HepG2 (cell line): ENCODE measurements around the gene MORN1. TPM values are rescaled to one million over a fixed set of nuclear protein-coding genes. Genes with fewer than 3 reads are reported as not detected.

ENCODE experiments used
- ATAC-seq: fragments of 200-7000 bp; cut with Tn5 transposase; 3 replicates; pipeline ENCODE4 v1.9.1; 2020; ENCODE audit warnings: mild to moderate bottlenecking, moderate library complexity
- BruUV-seq: library from RNA; stranded (reverse); fragments of 400-500 nt; replicated peaks from 2 replicates; lab custom pipeline; 2021; lab: Mats Ljungman, UMichigan
- CTCF ChIA-PET: fragments of 300-600 bp; formaldehyde crosslinking; extraction: SDS; loops from one replicate; lab custom pipeline; 2021; ENCODE audit warnings: low total read pairs, inconsistent platforms, low intra/inter-chr PET ratio; lab: Yijun Ruan, JAX
- POLR2A ChIA-PET: fragments of 350-600 bp; sonication (Branson Sonifier 250); formaldehyde crosslinking; loops from one replicate; lab custom pipeline; 2020; ENCODE audit warnings: antibody characterized with exemption, inconsistent platforms; lab: Yijun Ruan, JAX
- DNase-seq: peaks from one replicate; pipeline ENCODE4 v3.0.0-alpha.2; 2015; ENCODE audit warnings: low spot score
- FAIRE-seq: peaks from 3 replicates; lab custom pipeline; 2011; peaks lifted over from hg19 to GRCh38; lab: Jason Lieb, UNC
- H2AFZ ChIP-seq: one replicate; pipeline ENCODE4 v1.6.1; 2011; ENCODE audit warnings: low read length, inconsistent platforms
- H3K27ac ChIP-seq: fragments of 300-600 bp; 3 replicates; pipeline ENCODE4 v1.8.0; 2011; ENCODE audit warnings: mixed run types, mild to moderate bottlenecking, mixed read lengths, low read length, inconsistent platforms; ENCODE audit not compliant: insufficient read depth; ENCODE audit errors: extremely low read length
- H3K27me3 ChIP-seq, 2 experiments: fragments of 200-600 bp in 1 of 2; 2 replicates in 1 of 2; 3 replicates in 1 of 2; pipeline versions ENCODE4 v1.6.0 to v1.8.0; 2011; ENCODE audit warnings: low read length in 2 of 2, mild to moderate bottlenecking in 2 of 2, moderate library complexity in 2 of 2, inconsistent platforms in 1 of 2; ENCODE audit not compliant: insufficient read depth in 2 of 2, control insufficient read depth in 1 of 2
- H3K36me3 ChIP-seq, 2 experiments: fragments of 200-600 bp in 1 of 2; replicated peaks in 1 of 2; 2 replicates in 1 of 2; 3 replicates in 1 of 2; pipeline versions ENCODE4 v1.5.1 to v1.8.0; 2011; ENCODE audit warnings: low read length in 2 of 2, inconsistent platforms in 1 of 2; ENCODE audit not compliant: insufficient read depth in 2 of 2, control insufficient read depth in 1 of 2
- H3K4me1 ChIP-seq: 2 replicates; pipeline ENCODE4 v1.5.1; 2012; ENCODE audit warnings: low read length, inconsistent platforms; ENCODE audit not compliant: insufficient read depth
- H3K4me2 ChIP-seq: 2 replicates; pipeline ENCODE4 v1.6.0; 2011; ENCODE audit warnings: low read depth, low read length, inconsistent platforms
- H3K4me3 ChIP-seq, 3 experiments: fragments of 200-600 bp in 1 of 3; sonication (generic), shearing (Covaris generic) in 1 of 3; replicated peaks in 1 of 3; 2 replicates each; pipeline ENCODE4 v1.5.1; 2011 to 2016; ENCODE audit warnings: low read length in 3 of 3, inconsistent platforms in 2 of 3, low read depth in 2 of 3, mild to moderate bottlenecking in 2 of 3, control low read depth in 1 of 3, mixed read lengths in 1 of 3; ENCODE audit not compliant: insufficient read depth in 1 of 3
- H3K79me2 ChIP-seq: one replicate; pipeline ENCODE4 v1.6.1; 2011; ENCODE audit warnings: low read length, inconsistent platforms; ENCODE audit not compliant: insufficient read depth
- H3K9ac ChIP-seq: 2 replicates; pipeline ENCODE4 v1.6.0; 2011; ENCODE audit warnings: mild to moderate bottlenecking, low read depth, low read length, inconsistent platforms; ENCODE audit not compliant: insufficient read depth
- H3K9me3 ChIP-seq: 2 replicates; pipeline ENCODE4 v1.5.1; 2012; ENCODE audit warnings: mild to moderate bottlenecking, low read length
- H4K20me1 ChIP-seq: 2 replicates; pipeline ENCODE4 v1.6.0; 2011; ENCODE audit warnings: inconsistent platforms, mild to moderate bottlenecking, low read length, moderate library complexity; ENCODE audit not compliant: insufficient read depth
- AGO2 ChIP-seq: fragments of 200-400 bp; formaldehyde crosslinking; optimal IDR thresholded peaks from 2 replicates; pipeline ENCODE3; 2017; ENCODE audit warnings: mild to moderate bottlenecking, low read depth, low read length, moderate library complexity
- EZH2 ChIP-seq: conservative IDR thresholded peaks from 2 replicates; pipeline ENCODE4 v1.6.1; 2012; ENCODE audit warnings: mild to moderate bottlenecking, low read depth, low read length, moderate library complexity
- FOXK2 ChIP-seq: fragments of 450-650 bp; IDR thresholded peaks from 2 replicates; pipeline ENCODE4 v1.6.1; 2016
- SALL2 ChIP-seq: sonication (generic); formaldehyde crosslinking; IDR thresholded peaks from 2 replicates; pipeline ENCODE4 v1.8.1; 2023; ENCODE audit warnings: mild to moderate bottlenecking, missing genetic modification reagents, inconsistent platforms
- SCMH1 ChIP-seq: sonication (generic); formaldehyde crosslinking; IDR thresholded peaks from 2 replicates; pipeline ENCODE4 v1.9.0; 2021; ENCODE audit warnings: missing genetic modification reagents, mild to moderate bottlenecking, borderline replicate concordance
- SKIL ChIP-seq: sonication (generic); formaldehyde crosslinking; IDR thresholded peaks from 2 replicates; pipeline ENCODE4 v1.8.0; 2022; ENCODE audit warnings: missing genetic modification reagents, mild to moderate bottlenecking, moderate library complexity, borderline replicate concordance
- SNAI1 ChIP-seq: sonication (generic); formaldehyde crosslinking; IDR thresholded peaks from 2 replicates; pipeline ENCODE4 v1.5.0; 2020; ENCODE audit warnings: mild to moderate bottlenecking, missing genetic modification reagents, borderline replicate concordance
- ZBTB7B ChIP-seq: sonication (generic); formaldehyde crosslinking; IDR thresholded peaks from 2 replicates; pipeline ENCODE4 v1.4.0; 2020; ENCODE audit warnings: missing genetic modification reagents
- ZMAT3 ChIP-seq: sonication (generic); formaldehyde crosslinking; conservative IDR thresholded peaks from 2 replicates; pipeline ENCODE4 v1.7.0; 2021; ENCODE audit warnings: missing genetic modification reagents
- ZMYM2 ChIP-seq: sonication (generic); formaldehyde crosslinking; IDR thresholded peaks from 2 replicates; pipeline ENCODE4 v1.8.0; 2022; ENCODE audit warnings: mild to moderate bottlenecking, missing genetic modification reagents
- ZNF3 ChIP-seq: IDR thresholded peaks from 2 replicates; pipeline ENCODE4 v1.7.0; 2017; ENCODE audit warnings: inconsistent platforms
- WGBS: methylation state at CpG from one replicate; pipeline ENCODE4 v1.1.6; 2017; ENCODE audit warnings: low lambda C conversion rate; 5-methylcytosine and 5-hydroxymethylcytosine counted together
- in situ Hi-C: cut with HindIII; loops from 2 replicates; pipeline ENCODE4 v1.10.0; 2017; ENCODE audit warnings: low pct_unique_long_range_greater_than_20kb; ENCODE audit not compliant: extremely low pct_ligation_motif_present
- intact Hi-C: fragments of 100-400 bp; cut with micrococcal nuclease; formaldehyde crosslinking; loops from one replicate; pipeline ENCODE4 v1.10.0; 2022; ENCODE audit not compliant: unreplicated experiment
- polyA plus RNA-seq, 8 experiments: library from polyadenylated mRNA; depleted of rRNA in 3 of 8; stranded (reverse) in 7 of 8; unstranded in 1 of 8; fragments of >200 nt; fragmentation: Illumina TruSeq in 4 of 8; extraction: Trizol in 4 of 8; gene quantifications; 2 replicates each; pipeline versions ENCODE4 v1.2.1 to v1.2.3, GENCODE V29; 2011 to 2016; ENCODE audit warnings: low read depth in 4 of 8, missing spikeins in 1 of 8, mixed read lengths in 1 of 8; ENCODE audit not compliant: insufficient read depth in 1 of 8
- total RNA-seq, 5 experiments: library from RNA; depleted of rRNA; stranded (reverse); fragments of >200 nt; fragmentation: Illumina TruSeq; extraction: Trizol; gene quantifications; 2 replicates each; pipeline ENCODE4 v1.2.3, GENCODE V29; 2016; ENCODE audit warnings: low read depth in 1 of 5
- TF ChIP-seq, protein P1 (sequence below): sonication (generic); formaldehyde crosslinking; IDR thresholded peaks from 2 replicates; pipeline ENCODE4 v1.4.0; 2020; ENCODE audit warnings: mild to moderate bottlenecking, missing genetic modification reagents
- TF ChIP-seq, protein P2 (sequence below): sonication (generic); formaldehyde crosslinking; IDR thresholded peaks from 2 replicates; pipeline ENCODE4 v1.5.0; 2020; ENCODE audit warnings: mild to moderate bottlenecking, missing genetic modification reagents
- TF ChIP-seq, protein P3 (sequence below): sonication (generic); formaldehyde crosslinking; IDR thresholded peaks from 2 replicates; pipeline ENCODE4 v1.5.1; 2020; ENCODE audit warnings: mild to moderate bottlenecking, missing genetic modification reagents
- TF ChIP-seq, protein P4 (sequence below): sonication (generic); formaldehyde crosslinking; IDR thresholded peaks from 2 replicates; pipeline ENCODE4 v1.5.0; 2020; ENCODE audit warnings: mild to moderate bottlenecking, low read depth, missing genetic modification reagents, borderline replicate concordance

The MORN1 gene
- total and polyA plus RNA-seq, 2 of the 13 experiments (the other 11 are each of a cell fraction or from before 2014, with no cell fraction given) = 3.1 to 6.5 TPM

DNA sequence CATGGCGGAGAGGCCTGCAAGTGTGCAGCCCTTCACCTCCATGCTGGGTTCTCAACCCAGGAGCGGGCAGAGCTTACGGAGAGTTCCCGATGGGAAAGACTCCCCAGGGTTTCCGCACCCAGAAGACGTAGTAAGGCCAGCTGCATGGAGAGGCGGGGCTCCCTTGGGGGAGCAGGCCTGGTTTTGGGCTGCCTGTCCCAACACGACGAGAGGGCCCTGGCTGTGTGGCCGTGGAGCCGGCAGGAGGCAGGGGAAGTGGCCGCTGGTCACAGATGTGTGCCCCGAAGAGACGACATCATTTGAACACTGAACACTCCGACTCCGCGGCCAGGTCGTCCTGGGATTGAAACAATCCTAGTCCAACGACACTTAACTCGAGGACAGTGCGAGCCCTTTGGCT lies 57.0 kb downstream of the MORN1 start:
- Histone ChIP-seq H3K27ac (no peak overlapping the region), H3K9me3 (no peaks in the 10 kb centered on the region), H3K4me2 (no peak overlapping the region), H3K9ac (no peak overlapping the region), H3K4me3 (no peak overlapping the region), H3K27me3 (peaks cover 16 to 91% of the 10 kb centered on the region in 2 experiments), H4K20me1 (no peaks in the 10 kb centered on the region), H3K36me3 (no peaks in the 10 kb centered on the region), H2AFZ (no peak overlapping the region), H3K4me1 (peaks cover 14% of the 10 kb centered on the region), H3K79me2 (no peaks in the 10 kb centered on the region)
- intact Hi-C loops (no loop called here), in situ Hi-C loops (no loop called here)
- FAIRE-seq (no peak), DNase-seq (no peak), ATAC-seq (no peak)
- BruUV-seq = no TSS peak
- WGBS = 75% methylated on average over 17 of the region's 21 CpGs
- POLR2A ChIA-PET = no interaction called here
- CTCF ChIA-PET = no interaction called here
- no peak for TF ChIP-seq AGO2
- TF ChIP-seq ZMYM2 = no peak
- TF ChIP-seq, protein P1, sequence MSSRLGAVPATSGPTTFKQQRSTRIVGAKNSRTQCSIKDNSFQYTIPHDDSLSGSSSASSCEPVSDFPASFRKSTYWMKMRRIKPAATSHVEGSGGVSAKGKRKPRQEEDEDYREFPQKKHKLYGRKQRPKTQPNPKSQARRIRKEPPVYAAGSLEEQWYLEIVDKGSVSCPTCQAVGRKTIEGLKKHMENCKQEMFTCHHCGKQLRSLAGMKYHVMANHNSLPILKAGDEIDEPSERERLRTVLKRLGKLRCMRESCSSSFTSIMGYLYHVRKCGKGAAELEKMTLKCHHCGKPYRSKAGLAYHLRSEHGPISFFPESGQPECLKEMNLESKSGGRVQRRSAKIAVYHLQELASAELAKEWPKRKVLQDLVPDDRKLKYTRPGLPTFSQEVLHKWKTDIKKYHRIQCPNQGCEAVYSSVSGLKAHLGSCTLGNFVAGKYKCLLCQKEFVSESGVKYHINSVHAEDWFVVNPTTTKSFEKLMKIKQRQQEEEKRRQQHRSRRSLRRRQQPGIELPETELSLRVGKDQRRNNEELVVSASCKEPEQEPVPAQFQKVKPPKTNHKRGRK (CRISPR knock-in tag) = no peak
- no peak for TF ChIP-seq SNAI1
- no peak for TF ChIP-seq ZNF3
- no peak for TF ChIP-seq SKIL (CRISPR knock-in tag)
- TF ChIP-seq SALL2 = no peak
- TF ChIP-seq, protein P2, sequence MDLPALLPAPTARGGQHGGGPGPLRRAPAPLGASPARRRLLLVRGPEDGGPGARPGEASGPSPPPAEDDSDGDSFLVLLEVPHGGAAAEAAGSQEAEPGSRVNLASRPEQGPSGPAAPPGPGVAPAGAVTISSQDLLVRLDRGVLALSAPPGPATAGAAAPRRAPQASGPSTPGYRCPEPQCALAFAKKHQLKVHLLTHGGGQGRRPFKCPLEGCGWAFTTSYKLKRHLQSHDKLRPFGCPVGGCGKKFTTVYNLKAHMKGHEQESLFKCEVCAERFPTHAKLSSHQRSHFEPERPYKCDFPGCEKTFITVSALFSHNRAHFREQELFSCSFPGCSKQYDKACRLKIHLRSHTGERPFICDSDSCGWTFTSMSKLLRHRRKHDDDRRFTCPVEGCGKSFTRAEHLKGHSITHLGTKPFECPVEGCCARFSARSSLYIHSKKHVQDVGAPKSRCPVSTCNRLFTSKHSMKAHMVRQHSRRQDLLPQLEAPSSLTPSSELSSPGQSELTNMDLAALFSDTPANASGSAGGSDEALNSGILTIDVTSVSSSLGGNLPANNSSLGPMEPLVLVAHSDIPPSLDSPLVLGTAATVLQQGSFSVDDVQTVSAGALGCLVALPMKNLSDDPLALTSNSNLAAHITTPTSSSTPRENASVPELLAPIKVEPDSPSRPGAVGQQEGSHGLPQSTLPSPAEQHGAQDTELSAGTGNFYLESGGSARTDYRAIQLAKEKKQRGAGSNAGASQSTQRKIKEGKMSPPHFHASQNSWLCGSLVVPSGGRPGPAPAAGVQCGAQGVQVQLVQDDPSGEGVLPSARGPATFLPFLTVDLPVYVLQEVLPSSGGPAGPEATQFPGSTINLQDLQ = no peak
- no peak for TF ChIP-seq EZH2
- TF ChIP-seq, protein P3, sequence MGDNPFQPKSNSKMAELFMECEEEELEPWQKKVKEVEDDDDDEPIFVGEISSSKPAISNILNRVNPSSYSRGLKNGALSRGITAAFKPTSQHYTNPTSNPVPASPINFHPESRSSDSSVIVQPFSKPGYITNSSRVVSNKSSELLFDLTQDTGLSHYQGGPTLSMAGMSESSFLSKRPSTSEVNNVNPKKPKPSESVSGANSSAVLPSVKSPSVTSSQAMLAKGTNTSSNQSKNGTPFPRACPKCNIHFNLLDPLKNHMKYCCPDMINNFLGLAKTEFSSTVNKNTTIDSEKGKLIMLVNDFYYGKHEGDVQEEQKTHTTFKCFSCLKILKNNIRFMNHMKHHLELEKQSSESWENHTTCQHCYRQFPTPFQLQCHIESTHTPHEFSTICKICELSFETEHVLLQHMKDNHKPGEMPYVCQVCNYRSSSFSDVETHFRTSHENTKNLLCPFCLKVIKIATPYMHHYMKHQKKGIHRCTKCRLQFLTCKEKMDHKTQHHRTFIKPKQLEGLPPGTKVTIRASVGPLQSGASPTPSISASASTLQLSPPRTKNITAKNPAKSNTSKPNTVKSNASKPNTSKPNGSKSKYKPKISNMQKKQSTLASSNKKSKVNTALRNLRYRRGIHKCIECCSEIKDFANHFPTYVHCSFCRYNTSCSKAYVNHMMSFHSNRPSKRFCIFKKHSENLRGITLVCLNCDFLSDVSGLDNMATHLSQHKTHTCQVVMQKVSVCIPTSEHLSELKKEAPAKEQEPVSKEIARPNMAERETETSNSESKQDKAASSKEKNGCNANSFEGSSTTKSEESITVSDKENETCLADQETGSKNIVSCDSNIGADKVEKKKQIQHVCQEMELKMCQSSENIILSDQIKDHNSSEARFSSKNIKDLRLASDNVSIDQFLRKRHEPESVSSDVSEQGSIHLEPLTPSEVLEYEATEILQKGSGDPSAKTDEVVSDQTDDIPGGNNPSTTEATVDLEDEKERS (CRISPR knock-in tag) = no peak
- TF ChIP-seq ZBTB7B (CRISPR knock-in tag) = no peak
- TF ChIP-seq SCMH1 (CRISPR knock-in tag) = no peak
- TF ChIP-seq, protein P4, sequence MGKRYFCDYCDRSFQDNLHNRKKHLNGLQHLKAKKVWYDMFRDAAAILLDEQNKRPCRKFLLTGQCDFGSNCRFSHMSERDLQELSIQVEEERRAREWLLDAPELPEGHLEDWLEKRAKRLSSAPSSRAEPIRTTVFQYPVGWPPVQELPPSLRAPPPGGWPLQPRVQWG = no peak
- no peak for TF ChIP-seq ZMAT3 (CRISPR knock-in tag)
- TF ChIP-seq FOXK2 = no peak
